GM03348 (cell line): ENCODE results near the gene SPTBN4.
"Not testable (repeated sequence)": the region's sequence is repeated elsewhere in the genome, so short reads cannot be mapped to it uniquely, and the experiment has no call there.

Experiments
- DNase-seq: peaks from one replicate; pipeline ENCODE4 v3.0.0; 2012; ENCODE audit warnings: low spot score

SPTBN4 gene

DNA sequence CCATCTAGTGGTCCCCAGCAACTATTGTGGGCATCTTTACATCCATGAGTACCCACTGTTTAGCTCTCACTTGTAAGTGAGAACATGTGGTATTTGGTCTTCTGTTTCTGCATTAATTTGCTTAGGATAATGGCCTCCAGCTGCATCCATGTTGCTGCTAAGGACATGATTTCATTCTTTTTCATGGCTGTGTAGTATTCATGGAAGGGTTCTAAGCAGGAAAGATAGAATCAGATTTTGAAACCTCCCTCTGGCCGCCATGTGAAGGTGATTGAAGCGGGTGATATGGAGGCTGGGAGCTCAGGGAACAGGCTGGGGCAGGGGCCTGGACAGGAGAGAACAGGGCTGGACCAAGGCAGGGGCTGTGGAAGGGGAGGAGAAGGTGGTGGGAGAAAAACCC, 154.5 kb downstream of the SPTBN4 start:
- no peak for DNase-seq

DNA sequence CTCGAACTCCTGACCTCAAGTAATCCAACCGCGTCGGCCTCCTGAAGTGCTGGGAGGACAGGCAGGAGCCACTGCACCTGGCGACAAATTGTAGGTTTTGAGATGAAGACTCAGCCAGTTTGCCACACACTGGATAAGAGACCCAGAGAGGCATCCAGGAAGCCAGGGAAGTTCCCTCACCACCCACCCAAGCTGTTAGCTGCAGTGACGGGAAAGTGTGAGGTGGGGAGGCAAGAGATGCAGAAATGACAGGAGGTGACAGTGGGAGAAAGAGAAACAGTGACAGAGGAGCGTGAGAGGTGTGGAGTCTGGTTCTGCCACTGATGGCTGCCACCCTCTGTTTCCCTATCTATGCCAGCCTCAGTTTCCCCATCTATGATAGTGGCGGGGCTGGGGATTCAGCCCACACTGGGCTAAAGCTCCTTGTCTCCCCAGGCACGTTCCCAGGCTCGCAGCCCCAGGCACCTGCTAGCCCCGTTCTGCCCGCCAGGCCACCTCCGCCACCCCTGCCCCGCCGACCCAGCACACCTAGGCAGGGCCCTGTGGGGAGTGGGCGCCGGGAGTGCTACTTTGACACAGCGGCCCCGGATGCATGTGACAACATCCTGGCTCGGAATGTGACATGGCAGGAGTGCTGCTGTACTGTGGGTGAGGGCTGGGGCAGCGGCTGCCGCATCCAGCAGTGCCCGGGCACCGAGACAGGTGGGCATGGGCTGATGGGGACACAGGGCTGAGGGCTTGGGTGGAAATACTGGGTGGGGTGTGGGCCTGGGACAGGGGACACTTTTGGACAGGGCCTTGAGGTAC, 155.4 kb downstream of the SPTBN4 start:
- DNase-seq, result no peak

DNA sequence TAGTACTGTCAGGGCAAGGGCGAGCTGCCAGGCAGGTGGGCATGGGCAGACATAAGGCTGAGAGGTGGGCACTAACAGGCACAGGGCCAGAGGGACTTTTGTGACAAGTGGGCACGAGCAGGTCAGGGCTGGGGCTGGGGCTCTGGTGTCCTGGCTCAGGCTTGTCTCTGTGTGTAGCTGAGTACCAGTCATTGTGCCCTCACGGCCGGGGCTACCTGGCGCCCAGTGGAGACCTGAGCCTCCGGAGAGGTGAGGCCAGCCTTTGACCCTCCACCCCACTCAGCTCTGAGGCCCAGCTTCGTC, 155.9 kb downstream of the SPTBN4 start:
- DNase-seq, result no peak

DNA sequence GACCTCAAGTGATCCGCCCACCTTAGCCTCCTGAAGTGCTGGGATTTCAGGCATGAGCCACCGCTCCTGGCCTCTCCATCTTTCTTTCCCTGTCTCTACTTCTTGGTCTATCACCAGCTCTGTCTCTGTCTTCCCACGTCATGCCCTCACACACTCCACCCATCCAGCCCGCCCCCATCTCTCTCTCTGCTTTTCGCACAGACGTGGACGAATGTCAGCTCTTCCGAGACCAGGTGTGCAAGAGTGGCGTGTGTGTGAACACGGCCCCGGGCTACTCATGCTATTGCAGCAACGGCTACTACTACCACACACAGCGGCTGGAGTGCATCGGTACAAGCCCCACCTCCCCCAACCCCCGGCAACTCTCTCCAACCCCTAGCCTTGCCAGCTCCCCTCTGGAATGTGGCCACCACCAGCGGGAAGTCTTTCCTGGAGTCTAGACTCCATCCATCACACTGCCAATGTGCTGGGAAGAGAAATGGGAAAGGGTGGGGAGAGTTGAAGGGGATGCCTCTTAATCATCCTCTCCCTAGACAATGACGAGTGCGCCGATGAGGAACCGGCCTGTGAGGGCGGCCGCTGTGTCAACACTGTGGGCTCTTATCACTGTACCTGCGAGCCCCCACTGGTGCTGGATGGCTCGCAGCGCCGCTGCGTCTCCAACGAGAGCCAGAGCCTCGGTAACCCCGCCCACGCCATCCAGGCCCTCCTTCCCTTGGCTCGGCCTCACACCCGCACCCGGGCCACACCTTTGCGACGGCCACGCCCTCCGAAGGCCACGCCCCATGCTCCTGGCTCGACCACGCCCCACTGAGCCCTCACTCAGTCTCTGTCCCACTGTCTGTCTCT, 156.8 kb downstream of the SPTBN4 start:
- no peak for DNase-seq

DNA sequence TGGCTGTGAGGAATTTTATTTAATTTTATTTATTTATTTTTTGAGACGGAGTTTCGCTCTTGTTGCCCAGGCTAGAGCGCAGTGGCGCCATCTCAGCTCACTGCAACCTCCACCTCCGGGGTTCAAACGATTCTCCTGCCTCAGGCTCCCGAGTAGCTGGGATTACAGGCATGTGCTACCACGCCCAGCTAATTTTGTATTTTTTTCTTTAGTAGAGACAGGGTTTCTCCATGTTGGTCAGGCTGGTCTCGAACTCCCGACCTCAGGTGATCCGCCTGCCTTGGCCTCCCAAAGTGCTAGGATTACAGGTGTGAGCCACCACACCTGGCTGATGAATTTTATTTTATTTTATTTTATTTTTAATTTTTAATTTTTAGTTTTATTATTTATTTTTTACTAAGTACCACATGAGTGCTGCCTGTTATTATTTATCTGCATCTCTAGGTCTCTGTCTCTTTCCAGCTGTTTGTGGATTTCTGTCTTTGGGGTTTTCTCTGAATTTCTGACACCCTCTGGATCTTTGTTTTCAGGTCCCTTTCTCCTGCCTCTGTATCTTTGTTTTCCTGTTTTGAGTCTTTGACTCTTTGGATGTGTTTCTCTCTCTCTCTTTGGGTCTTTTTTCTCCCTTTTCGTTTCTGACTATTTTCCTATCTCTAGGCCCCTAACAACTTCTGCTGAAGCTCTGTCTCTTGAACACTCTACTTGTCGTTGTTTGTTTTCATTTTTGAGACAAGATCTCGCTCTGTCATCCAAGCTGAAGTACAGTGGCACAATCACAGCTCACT, 157.8 kb downstream of the SPTBN4 start:
- DNase-seq, result not testable (repeated sequence)

DNA sequence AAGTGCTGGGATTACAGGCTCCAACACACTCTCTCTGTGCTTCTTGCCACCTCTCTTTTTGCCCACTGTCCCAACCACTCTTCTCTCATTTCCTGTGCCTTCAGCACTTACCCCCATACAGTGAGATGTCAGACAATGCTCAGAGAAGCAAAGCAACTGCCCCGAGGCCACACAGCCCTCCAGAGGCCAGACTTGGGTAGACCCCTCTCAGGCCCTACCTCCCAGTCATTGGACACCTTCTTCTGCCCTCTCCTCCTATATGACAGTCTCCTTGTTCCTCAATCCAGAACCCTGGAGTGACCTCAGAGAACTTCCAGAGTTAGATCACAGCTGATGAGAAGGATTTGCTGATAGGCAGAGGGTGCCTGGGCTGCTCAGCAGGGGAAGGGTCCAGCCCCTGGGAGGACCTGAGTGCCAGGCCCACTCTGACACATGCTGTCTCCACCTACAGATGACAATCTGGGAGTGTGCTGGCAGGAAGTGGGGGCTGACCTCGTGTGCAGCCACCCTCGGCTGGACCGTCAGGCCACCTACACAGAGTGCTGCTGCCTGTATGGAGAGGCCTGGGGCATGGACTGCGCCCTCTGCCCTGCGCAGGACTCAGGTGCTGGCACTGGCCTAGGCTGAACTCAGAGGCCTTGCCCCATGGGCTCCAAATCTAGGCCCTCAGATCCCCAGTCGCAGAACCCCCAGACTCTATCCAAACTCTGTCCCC, 158.8 kb downstream of the SPTBN4 start:
- no peak for DNase-seq
